HG02885 (cell line): ENCODE data around the gene PRR27.

Source experiments
- ATAC-seq: cut with Tn5 transposase; IDR thresholded peaks from one replicate; pipeline ENCODE4 v1.9.1; 2021; ENCODE audit warnings: mild to moderate bottlenecking; ENCODE audit not compliant: unreplicated experiment, poor library complexity

Gene PRR27

DNA sequence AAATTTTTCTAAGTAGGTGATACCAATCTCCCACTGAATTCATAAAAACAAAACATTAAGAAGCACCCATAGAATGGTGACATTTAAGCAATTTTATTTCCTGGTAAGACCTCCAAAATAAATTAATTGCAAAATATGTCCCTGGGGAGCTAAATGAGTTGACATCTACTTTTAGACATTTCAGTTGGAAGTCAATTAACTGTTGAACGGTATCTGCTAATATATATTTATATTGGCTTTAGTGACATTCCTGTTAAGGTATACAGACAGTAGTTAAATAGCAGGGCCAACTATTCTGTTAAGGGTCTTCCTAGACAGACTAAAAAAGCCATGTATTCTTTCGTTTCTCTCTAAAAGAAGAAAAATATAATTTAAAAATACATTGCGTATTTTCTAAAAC, at the start of gene PRR27:
Gene PRR27, plus strand, starts transcription at position 301 of the 400 bp plus-strand sequence. CDS start 139 bp downstream, outside the sequence.
- ATAC-seq, result no peak

- ATAC-seq, result no peak
Measured at GRCh38 chr4:70110917-70111316, 43.1 kb upstream of the PRR27 start.

DNA sequence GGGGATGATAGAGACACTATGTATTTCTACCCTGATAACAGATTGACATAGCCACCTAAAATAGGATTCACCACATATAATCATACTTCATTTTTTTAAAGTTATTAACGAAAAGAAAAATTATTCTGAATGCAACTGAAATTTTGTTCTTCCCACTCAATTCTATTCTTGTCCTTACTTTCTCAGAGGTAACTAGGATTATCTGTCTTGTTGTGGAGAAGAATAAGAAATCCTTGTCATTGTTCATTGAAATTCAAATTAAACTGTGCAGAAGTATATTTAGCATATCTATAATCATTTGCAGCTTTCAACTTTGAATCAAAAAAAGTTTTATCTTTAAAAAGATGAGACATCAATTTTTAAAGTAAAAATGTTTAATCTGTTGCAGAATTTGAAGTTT, 40.4 kb upstream of the PRR27 start:
- no peak for ATAC-seq

DNA sequence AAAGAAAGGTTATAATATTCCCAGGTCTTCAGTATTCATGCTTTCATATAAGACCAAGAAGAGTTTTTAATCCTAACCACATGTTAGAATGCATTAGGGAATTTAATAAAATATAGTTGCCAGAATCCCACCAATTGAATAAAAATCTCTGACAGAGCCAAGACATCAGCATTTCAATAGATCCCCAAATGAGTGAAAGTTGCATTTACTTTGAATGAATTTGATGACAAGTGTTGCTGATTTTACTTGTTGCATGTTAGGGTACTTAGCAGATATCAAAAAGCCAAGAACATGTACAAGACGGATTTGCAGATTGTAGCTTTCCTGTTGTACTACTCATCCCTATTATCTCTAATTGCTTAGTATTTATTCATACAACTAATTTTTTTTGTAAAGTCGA, 39.9 kb upstream of the PRR27 start:
- ATAC-seq, result no peak

GRCh38 chr4:70120323-70120722, 33.7 kb upstream of the PRR27 start:
- ATAC-seq, result no peak

- ATAC-seq, result no peak
Measured at GRCh38 chr4:70133473-70133872, 20.6 kb upstream of the PRR27 start.

DNA sequence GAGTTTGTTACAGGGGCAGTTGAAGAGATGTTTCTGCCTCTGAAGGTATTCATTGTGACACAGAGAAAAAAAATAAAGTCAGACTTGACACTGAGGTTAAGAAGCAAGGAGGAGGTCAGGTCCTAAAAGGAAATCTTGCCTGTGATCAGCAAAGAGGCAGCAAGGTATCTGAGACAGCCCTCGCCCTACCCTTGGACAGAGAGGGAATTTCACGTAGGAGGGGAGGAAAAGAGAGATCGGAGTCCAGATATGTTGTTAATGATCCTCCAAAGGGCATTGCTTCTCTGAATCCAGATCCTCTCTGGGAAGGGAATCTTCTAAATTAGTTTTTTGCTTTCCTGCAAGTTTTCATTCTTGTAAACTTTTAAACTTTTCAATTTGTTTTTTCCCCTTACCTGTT, 15.3 kb upstream of the PRR27 start:
- ATAC-seq, result no peak

GRCh38 chr4:70151271-70151670, 2.8 kb upstream of the PRR27 start:
- ATAC-seq, result no peak

- ATAC-seq, result no peak
Measured at GRCh38 chr4:70152088-70152487, 1.9 kb upstream of the PRR27 start.

DNA sequence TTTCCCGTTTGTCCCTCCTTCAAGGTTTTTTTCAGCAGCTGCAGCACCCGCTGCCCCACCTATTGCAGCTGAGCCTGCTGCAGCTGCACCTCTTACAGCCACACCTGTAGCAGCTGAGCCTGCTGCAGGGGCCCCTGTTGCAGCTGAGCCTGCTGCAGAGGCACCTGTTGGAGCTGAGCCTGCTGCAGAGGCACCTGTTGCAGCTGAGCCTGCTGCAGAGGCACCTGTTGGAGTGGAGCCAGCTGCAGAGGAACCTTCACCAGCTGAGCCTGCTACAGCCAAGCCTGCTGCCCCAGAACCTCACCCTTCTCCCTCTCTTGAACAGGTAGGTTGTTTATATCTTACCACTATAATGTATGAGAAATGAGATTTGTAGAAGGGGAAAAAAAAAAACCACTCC, 4.5 kb downstream of the PRR27 start:
- no peak for ATAC-seq

GRCh38 chr4:70177090-70177489, 23.1 kb downstream of the PRR27 start:
- ATAC-seq, result no peak

DNA sequence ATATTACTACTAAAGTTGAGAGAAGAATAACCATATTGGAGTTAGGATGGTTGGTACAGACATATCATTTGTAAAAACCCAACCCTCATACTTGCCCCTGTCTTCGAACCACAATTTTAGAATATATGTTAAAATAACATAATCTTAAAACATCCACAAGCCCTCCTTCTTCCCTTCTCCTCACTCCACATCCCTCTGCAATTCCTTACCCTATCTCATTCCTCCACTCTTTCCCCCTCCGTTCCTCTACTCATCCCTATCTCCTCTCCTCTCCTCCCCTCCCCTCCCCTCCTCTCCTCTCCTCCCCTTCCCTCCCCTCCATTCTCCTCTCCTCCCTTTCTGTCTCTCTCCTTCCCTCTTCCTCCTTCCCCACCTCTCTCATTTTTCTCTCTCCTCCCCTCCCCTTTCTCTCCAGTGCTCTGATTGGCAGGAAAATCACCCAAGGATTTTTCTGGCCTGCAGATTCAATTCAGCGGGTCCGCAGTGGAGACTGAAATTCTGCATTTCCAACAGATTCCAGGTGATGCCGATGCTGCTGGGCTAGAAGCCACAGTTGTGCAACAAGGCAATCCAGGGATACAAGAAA, 24.1 kb downstream of the PRR27 start:
- ATAC-seq, result no peak

DNA sequence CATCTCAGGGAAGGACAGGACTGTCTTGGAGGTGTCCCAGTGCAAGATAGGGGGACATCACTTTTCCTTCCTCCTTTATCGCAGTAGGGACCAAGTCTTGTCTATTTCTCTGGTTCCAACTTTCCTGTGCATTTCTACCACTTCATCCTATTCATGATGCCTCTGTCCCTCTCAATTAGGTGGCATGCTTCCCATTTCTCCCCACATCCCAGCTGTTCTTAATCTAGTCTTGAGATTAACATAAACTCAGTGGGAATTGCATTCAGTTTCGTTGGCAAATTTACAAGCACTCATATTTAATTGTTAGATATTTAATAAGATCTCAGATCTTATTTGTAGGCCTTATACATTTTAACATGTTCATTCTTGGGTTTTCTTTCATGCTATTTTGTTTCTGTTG, 25.8 kb downstream of the PRR27 start:
- ATAC-seq, result no peak

- ATAC-seq, result no peak
Measured at GRCh38 chr4:70181864-70182263, 27.8 kb downstream of the PRR27 start.

DNA sequence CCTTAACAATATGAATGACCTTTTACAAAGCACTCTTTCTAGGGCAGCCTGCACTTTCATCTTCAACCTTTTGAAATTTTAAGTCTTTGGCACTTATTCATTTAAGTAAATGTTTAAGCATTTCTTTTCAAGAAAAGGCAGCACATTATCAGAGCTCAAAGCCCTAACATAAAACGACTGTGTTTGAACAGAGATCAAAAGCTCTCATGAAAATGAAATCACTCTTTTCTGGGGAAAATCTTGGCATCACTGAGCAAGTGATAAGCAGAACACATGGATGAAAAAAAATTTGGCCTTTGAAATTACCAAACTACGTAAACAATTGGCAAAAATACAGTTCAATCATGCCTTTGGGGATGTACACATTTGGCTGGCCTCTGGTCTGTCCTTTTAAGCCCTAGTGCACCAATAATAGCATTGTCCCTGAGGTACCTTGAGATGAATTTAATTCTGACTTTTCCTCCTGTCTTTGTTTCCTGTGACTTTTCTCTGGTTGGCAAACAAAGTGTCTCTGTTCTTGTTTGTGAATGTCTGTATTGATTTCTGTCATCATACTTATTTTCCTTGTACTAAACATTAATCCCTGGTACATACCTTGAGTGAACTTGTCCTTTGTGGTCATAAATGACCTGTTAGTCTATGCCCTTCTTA, 28.6 kb downstream of the PRR27 start:
- no peak for ATAC-seq

- peak; percentile 85 for ATAC-seq
Measured at GRCh38 chr4:70183168-70183939, 29.3 kb downstream of the PRR27 start.

- no peak for ATAC-seq
Measured at GRCh38 chr4:70183940-70184246, 29.9 kb downstream of the PRR27 start.

- no peak for ATAC-seq
Measured at GRCh38 chr4:70187216-70187615, 33.2 kb downstream of the PRR27 start.

DNA sequence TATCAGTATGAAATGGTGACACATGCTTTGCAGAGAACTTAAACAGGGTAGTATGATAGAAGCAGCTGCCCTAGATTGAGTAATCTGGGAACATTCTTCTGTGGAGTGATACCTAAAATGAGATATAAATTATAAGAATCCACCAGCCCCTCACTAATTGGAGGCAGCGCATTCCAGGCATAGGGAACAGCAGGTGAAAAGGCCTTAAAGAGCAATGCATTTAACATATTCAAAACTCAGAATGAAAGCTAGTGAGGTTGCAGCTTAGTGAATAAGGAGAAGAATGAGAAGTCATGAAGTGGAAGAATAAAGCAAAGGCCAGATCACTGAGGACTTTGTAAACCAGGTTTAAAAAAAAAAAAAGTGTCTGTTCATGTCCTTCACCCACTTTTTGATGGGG, 36.5 kb downstream of the PRR27 start:
- ATAC-seq, result no peak

DNA sequence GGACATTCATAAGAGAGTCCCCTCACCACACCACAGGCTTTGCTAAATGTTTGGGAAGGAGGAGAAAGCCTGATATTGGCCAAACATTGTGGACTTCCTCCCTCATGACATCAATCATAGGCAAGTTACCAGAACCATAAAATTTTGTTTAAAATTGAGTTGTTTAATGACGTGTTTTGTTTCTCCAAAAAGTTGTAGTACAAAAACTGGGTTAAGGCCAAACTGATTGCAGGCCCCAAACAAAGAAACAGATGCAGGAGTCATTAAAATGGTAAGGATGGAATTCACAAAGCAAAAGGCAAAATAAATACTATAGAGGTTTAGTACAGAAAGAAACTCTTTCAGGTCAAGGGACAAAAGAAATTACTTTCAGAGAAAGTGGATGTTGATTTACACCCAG, 37.6 kb downstream of the PRR27 start:
- no peak for ATAC-seq

GRCh38 chr4:70192895-70193294, 38.9 kb downstream of the PRR27 start:
- ATAC-seq, result no peak

GRCh38 chr4:70195425-70195824, 41.4 kb downstream of the PRR27 start, which contains the start of gene ODAM:
TSS of gene ODAM (plus strand) at chr4:70195725. CDS start at chr4:70196544, 819 bp downstream.
- no peak for ATAC-seq
